Measurements from ENCODE around the gene CYB5D1. TPM values are rescaled to one million over a fixed set of nuclear protein-coding genes. Genes with fewer than 3 reads are reported as not detected.

CYB5D1 gene
- total and polyA plus RNA-seq, 7 experiments from 2014 or later: 7.5 to 14.2 (median 9.0) TPM

DNA sequence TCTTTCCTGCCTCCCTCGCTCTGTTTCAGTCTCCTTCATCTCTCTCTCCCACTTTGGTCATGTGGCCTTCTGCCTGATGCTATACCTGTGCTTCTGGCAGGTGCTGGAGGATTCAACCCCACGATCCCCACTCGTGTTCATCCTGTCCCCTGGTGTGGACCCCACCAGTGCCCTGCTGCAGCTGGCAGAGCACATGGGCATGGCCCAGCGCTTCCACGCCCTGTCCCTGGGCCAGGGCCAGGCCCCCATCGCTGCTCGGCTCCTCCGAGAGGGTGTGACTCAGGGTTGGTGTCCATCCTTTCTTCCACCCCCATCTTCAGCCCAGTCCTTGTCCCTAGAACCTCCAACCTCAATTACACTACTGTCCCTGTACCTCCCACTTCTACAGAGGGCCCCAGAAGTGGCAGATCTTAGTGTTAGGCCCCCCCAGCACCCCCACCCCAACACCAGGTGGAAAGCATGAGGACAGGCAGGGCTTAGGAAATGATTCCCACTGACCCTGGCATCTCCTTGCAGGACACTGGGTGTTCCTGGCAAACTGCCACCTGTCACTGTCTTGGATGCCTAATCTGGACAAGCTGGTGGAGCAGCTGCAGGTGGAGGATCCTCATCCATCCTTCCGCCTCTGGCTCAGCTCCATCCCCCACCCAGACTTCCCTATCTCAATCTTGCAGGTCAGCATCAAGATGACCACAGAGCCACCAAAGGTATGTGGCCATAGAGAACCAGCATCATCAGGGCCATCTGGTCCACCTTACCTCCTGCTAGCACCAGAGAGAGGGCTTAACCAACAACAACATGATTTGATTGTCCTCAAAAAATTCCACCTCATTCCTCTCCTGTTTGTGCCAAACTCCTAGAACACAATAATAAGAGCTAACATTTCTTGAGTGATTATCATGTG lies 33.5 kb upstream of the CYB5D1 start:
- Mint-ChIP-seq H3K27me3 (peaks cover 0 to 26% (median 0%) of the 10 kb centered on the region in 5 donors), H3K4me1 (peaks cover 0 to 5% (median 0%) of the 10 kb centered on the region in 7 donors), H3K9me3 (no peaks in the 10 kb centered on the region), H3K4me3 (no peak overlapping the region), H3K36me3 (no peaks in the 10 kb centered on the region), H3K27ac (peak overlapping the region in 2 of 9 donors; percentile 23 to 38)
- no peaks in the 10 kb centered on the region for H3K36me3 ChIP-seq (ENCODE audit: control insufficient read depth in 2 of 3, insufficient read depth in 3 of 3, low read length in 3 of 3)
- ChIA-PET CTCF (interaction anchor here (0.7 to 2.2 kb wide), 8 partner anchors 9 to 74 kb away, joined by 3 to 8 read pairs (median 4); partner anchors contain the start of genes CYB5D1 and NAA38), POLR2A (interaction anchor here (0.8 to 1.7 kb wide), 3 partner anchors 11 to 161 kb away, joined by 3 to 7 read pairs (median 3); partner anchors contain the start of gene NAA38)
- H3K9me3 ChIP-seq (ENCODE audit: control insufficient read depth in 2 of 3, low read length in 3 of 3): no peaks in the 10 kb centered on the region
- no peak for DNase-seq
- H3K4me3 ChIP-seq (ENCODE audit: low read length): no peak overlapping the region
- no peak for ATAC-seq
- no peaks in the 10 kb centered on the region for H3K4me1 ChIP-seq (ENCODE audit: control insufficient read depth in 2 of 2, insufficient read depth in 2 of 2, low read length in 2 of 2)
- intact Hi-C loops (cut with micrococcal nuclease): loop anchor here in 1 of 2 donors (10.0 kb wide), 1 partner anchor 79 kb away; no protein-coding TSS in a partner anchor
- no peaks in the 10 kb centered on the region for H3K27me3 ChIP-seq (ENCODE audit: control insufficient read depth in 2 of 2, insufficient read depth in 2 of 2, low read length in 2 of 2)
- no peak overlapping the region for H3K27ac ChIP-seq (ENCODE audit: low read depth, low read length)

DNA sequence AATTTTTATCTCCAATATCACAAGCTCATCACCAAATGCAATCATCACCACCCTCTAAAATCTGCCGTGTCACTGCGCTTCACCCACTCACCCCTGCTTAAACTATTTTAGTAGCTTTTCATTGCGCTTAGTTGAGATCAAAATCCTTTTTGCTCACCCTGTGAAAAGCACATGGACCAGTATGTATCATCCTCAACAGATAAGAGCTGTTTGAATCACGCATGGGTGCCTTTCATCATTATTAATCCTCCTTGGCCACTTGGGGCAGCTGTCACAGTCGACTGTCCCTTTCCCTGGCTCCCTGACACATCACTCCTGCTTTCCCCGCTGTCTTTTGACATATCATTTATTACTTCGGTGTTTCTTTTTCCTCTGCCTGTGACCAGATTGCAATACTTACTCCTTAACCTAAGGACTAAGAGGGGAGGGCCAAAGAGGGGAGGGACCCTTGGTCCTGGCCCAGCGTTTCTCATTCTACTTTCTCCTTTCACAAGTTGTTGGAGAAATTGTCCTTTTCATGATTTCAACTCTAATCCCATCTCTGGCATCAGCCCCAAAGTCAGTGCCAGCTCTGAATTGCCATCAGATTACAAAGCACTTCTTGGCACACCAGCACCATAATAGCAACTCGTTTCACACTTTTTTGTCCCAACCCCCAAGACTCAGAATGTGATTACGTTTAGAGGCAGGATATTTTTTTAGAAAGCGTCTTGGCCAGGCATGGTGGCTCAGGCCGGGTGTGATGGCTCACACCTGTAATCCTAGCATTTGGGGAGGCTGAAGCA lies 32.4 kb upstream of the CYB5D1 start:
- Mint-ChIP-seq H3K4me3 (no peak overlapping the region), H3K36me3 (no peaks in the 10 kb centered on the region), H3K9me3 (no peaks in the 10 kb centered on the region), H3K27ac (peak overlapping the region in 1 of 9 donors; percentile 23), H3K27me3 (peaks cover 0 to 32% (median 0%) of the 10 kb centered on the region in 5 donors), H3K4me1 (peaks cover 0 to 5% (median 0%) of the 10 kb centered on the region in 7 donors)
- ChIA-PET CTCF (interaction anchor here (0.5 to 1.5 kb wide), 4 partner anchors 16 to 204 kb away, joined by 3 to 4 read pairs (median 4); no protein-coding TSS in a partner anchor), POLR2A (interaction anchor here (0.9 to 1.7 kb wide), 3 partner anchors 10 to 32 kb away, joined by 3 to 7 read pairs (median 4); partner anchors contain the start of gene NAA38)
- DNase-seq: no peak
- no peaks in the 10 kb centered on the region for H3K4me1 ChIP-seq (ENCODE audit: control insufficient read depth in 2 of 2, insufficient read depth in 2 of 2, low read length in 2 of 2)
- no peaks in the 10 kb centered on the region for H3K27me3 ChIP-seq (ENCODE audit: control insufficient read depth in 2 of 2, insufficient read depth in 2 of 2, low read length in 2 of 2)
- H3K27ac ChIP-seq (ENCODE audit: low read depth, low read length): no peak overlapping the region
- no peak overlapping the region for H3K4me3 ChIP-seq (ENCODE audit: low read length)
- ATAC-seq: peak; percentile 47
- no peaks in the 10 kb centered on the region for H3K9me3 ChIP-seq (ENCODE audit: control insufficient read depth in 2 of 3, low read length in 3 of 3)
- no peaks in the 10 kb centered on the region for H3K36me3 ChIP-seq (ENCODE audit: control insufficient read depth in 2 of 3, insufficient read depth in 3 of 3, low read length in 3 of 3)
- intact Hi-C loops (cut with micrococcal nuclease): loop anchor here in 1 of 2 donors (10.0 kb wide), 1 partner anchor 81 kb away; no protein-coding TSS in a partner anchor

DNA sequence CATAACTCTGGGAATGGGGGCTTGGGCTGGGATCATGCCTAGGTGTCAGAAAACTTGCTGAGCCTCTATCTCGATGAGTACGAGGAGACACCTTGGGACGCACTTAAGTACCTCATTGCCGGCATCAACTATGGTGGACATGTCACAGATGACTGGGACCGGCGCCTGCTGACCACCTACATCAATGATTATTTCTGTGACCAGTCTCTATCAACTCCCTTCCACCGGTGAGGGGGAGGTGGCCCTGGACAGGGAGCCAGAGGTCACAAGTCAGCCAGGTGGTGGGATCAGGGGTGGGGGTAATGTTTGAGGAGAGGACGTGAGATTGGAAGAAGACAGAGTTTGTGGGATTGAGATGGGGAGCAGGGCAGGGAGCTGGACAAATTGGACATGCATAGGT lies 27.2 kb upstream of the CYB5D1 start:
- peaks cover 0 to 21% (median 6%) of the 10 kb centered on the region in 7 donors for H3K4me1 Mint-ChIP-seq
- CTCF ChIA-PET: interaction anchor here (1.2 to 1.6 kb wide), 2 partner anchors 11 to 26 kb away, joined by 3 to 4 read pairs; partner anchors contain the start of gene NAA38
- H3K4me1 ChIP-seq (ENCODE audit: control insufficient read depth in 2 of 2, insufficient read depth in 2 of 2, low read length in 2 of 2): peaks cover 4 to 5% of the 10 kb centered on the region in 2 donors
- intact Hi-C loops (cut with micrococcal nuclease): loop anchor here in 1 of 2 donors (10.0 kb wide), 2 partner anchors 616 to 786 kb away; partner anchors contain the start of genes ACADVL, DLG4 and SLC16A11
- H3K27ac Mint-ChIP-seq: peak overlapping the region in 2 of 9 donors; percentile 38 to 45
- no peaks in the 10 kb centered on the region for H3K36me3 Mint-ChIP-seq
- peaks cover 0 to 3% (median 0%) of the 10 kb centered on the region in 3 experiments for H3K36me3 ChIP-seq (ENCODE audit: control insufficient read depth in 2 of 3, insufficient read depth in 3 of 3, low read length in 3 of 3)
- H3K9me3 ChIP-seq (ENCODE audit: control insufficient read depth in 2 of 3, low read length in 3 of 3): no peaks in the 10 kb centered on the region
- H3K27ac ChIP-seq (ENCODE audit: low read depth, low read length): no peak overlapping the region
- H3K9me3 Mint-ChIP-seq: peaks cover 0 to 6% (median 0%) of the 10 kb centered on the region in 11 donors
- H3K27me3 ChIP-seq (ENCODE audit: control insufficient read depth in 2 of 2, insufficient read depth in 2 of 2, low read length in 2 of 2): no peaks in the 10 kb centered on the region
- no peak for DNase-seq
- no peak overlapping the region for H3K4me3 ChIP-seq (ENCODE audit: low read length)
- POLR2A ChIA-PET: interaction anchor here (5.7 to 9.7 kb wide), 2 partner anchors 13 to 21 kb away, joined by 86 to 89 read pairs; no protein-coding TSS in a partner anchor
- no peak for ATAC-seq
- H3K4me3 Mint-ChIP-seq: no peak overlapping the region
- peaks cover 0 to 51% (median 0%) of the 10 kb centered on the region in 5 donors for H3K27me3 Mint-ChIP-seq

DNA sequence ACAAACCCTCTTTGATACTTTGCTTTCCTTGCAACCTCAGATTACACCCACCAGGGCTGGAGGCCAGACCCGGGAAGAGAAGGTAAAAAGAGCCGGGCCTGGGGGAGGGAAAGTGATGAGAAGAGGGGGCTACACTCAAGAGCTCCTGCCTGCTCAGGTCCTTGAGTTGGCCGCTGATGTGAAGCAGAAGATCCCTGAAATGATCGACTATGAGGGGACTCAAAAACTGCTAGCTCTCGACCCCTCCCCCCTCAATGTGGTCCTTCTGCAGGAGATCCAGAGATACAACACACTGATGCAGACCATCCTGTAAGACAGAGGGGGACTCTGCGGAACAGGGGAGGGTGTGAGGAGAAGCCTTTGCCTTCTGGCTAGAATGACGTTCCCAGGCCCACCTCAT lies 26.6 kb upstream of the CYB5D1 start:
- ATAC-seq (no peak), DNase-seq (no peak)
- Histone ChIP-seq H3K27ac (ENCODE audit: low read depth, low read length) (no peak overlapping the region), H3K4me3 (ENCODE audit: low read length) (no peak overlapping the region), H3K4me1 (ENCODE audit: control insufficient read depth in 2 of 2, insufficient read depth in 2 of 2, low read length in 2 of 2) (peaks cover 5 to 6% of the 10 kb centered on the region in 2 donors), H3K27me3 (ENCODE audit: control insufficient read depth in 2 of 2, insufficient read depth in 2 of 2, low read length in 2 of 2) (no peaks in the 10 kb centered on the region), H3K36me3 (ENCODE audit: control insufficient read depth in 2 of 3, insufficient read depth in 3 of 3, low read length in 3 of 3) (peaks cover 0 to 3% (median 0%) of the 10 kb centered on the region in 3 experiments), H3K9me3 (ENCODE audit: control insufficient read depth in 2 of 3, low read length in 3 of 3) (no peaks in the 10 kb centered on the region)
- Mint-ChIP-seq H3K4me3 (peak overlapping the region in 1 of 10 donors; percentile 38), H3K36me3 (no peaks in the 10 kb centered on the region), H3K27me3 (peaks cover 0 to 50% (median 0%) of the 10 kb centered on the region in 5 donors), H3K27ac (peak overlapping the region in 1 of 9 donors; percentile 33), H3K4me1 (peaks cover 0 to 24% (median 7%) of the 10 kb centered on the region in 7 donors), H3K9me3 (peaks cover 0 to 6% (median 0%) of the 10 kb centered on the region in 11 donors)
- ChIA-PET POLR2A (interaction anchor here (5.7 to 9.7 kb wide), 2 partner anchors 13 to 20 kb away, joined by 86 to 89 read pairs; no protein-coding TSS in a partner anchor), CTCF (interaction anchor here (1.2 to 1.6 kb wide), 2 partner anchors 12 to 26 kb away, joined by 3 to 4 read pairs; partner anchors contain the start of gene NAA38)
- intact Hi-C loops (cut with micrococcal nuclease): loop anchor here in 1 of 2 donors (10.0 kb wide), 2 partner anchors 616 to 786 kb away; partner anchors contain the start of genes ACADVL, DLG4 and SLC16A11

GRCh38 chr17:7832431-7832830 lies 25.4 kb upstream of the CYB5D1 start:
- H3K36me3 Mint-ChIP-seq: no peaks in the 10 kb centered on the region
- H3K4me1 ChIP-seq (ENCODE audit: control insufficient read depth in 2 of 2, insufficient read depth in 2 of 2, low read length in 2 of 2): peaks cover 14 to 18% of the 10 kb centered on the region in 2 donors
- H3K27me3 ChIP-seq (ENCODE audit: control insufficient read depth in 2 of 2, insufficient read depth in 2 of 2, low read length in 2 of 2): no peaks in the 10 kb centered on the region
- ATAC-seq (no peak), DNase-seq (no peak)
- peaks cover 0 to 6% (median 0%) of the 10 kb centered on the region in 11 donors for H3K9me3 Mint-ChIP-seq
- intact Hi-C loops (cut with micrococcal nuclease): loop anchor here in 1 of 2 donors (10.0 kb wide), 2 partner anchors 618 to 788 kb away; partner anchors contain the start of genes ACADVL, DLG4 and SLC16A11
- H3K27ac Mint-ChIP-seq: peak overlapping the region in 1 of 9 donors; percentile 19
- POLR2A ChIA-PET: interaction anchor here (0.9 to 9.7 kb wide), 8 partner anchors 11 to 415 kb away, joined by 3 to 89 read pairs (median 18); partner anchors contain the start of genes CYB5D1, NAA38, POLR2A and RNF227
- H3K27me3 Mint-ChIP-seq: peaks cover 0 to 40% (median 0%) of the 10 kb centered on the region in 5 donors
- H3K4me3 ChIP-seq (ENCODE audit: low read length): no peak overlapping the region
- peaks cover 0 to 3% (median 0%) of the 10 kb centered on the region in 3 experiments for H3K36me3 ChIP-seq (ENCODE audit: control insufficient read depth in 2 of 3, insufficient read depth in 3 of 3, low read length in 3 of 3)
- CTCF ChIA-PET: interaction anchor here (1.1 to 4.4 kb wide), 6 partner anchors 9 to 157 kb away, joined by 3 to 43 read pairs (median 5); no protein-coding TSS in a partner anchor
- no peaks in the 10 kb centered on the region for H3K9me3 ChIP-seq (ENCODE audit: control insufficient read depth in 2 of 3, low read length in 3 of 3)
- no peak overlapping the region for H3K27ac ChIP-seq (ENCODE audit: low read depth, low read length)
- peaks cover 7 to 36% (median 19%) of the 10 kb centered on the region in 7 donors for H3K4me1 Mint-ChIP-seq
- H3K4me3 Mint-ChIP-seq: peak overlapping the region in 5 of 10 donors; percentile 16 to 99 (median 66)
